HFF-Myc (cell line): ENCODE data around the gene PPP2R2B.
"Not testable (repeated sequence)": the region's sequence is repeated elsewhere in the genome, so short reads cannot be mapped to it uniquely, and the experiment has no call there.

Experiments used
- DNase-seq: peaks from one replicate; pipeline ENCODE4 v3.0.0-alpha.2; 2011; ENCODE audit warnings: low read depth; ENCODE audit errors: extremely low read depth
- H3K4me3 ChIP-seq: replicated peaks from 2 replicates; pipeline ENCODE4 v1.5.1; 2011; ENCODE audit warnings: low read depth, mild to moderate bottlenecking, control low read depth, low read length
- CTCF ChIP-seq: IDR thresholded peaks from 2 replicates; pipeline ENCODE4 v1.5.1; 2012; ENCODE audit warnings: mild to moderate bottlenecking, low read depth, low read length, control low read depth; ENCODE audit errors: missing control alignments

Gene PPP2R2B

GRCh38 chr5:146564007-146564762 is 314.4 kb downstream of the PPP2R2B start:
- no peak for TF ChIP-seq CTCF
- H3K4me3 ChIP-seq, result no peak overlapping the region
- no peak for DNase-seq

GRCh38 chr5:146562461-146562860 is 316.1 kb downstream of the PPP2R2B start:
- H3K4me3 ChIP-seq, result no peak overlapping the region
- no peak for TF ChIP-seq CTCF

GRCh38 chr5:146561711-146562110 is 316.8 kb downstream of the PPP2R2B start:
- TF ChIP-seq CTCF, result no peak
- no peak overlapping the region for H3K4me3 ChIP-seq
- no peak for DNase-seq

More at GRCh38 chr5:146562461-146562860, 316.1 kb downstream of the PPP2R2B start:
- no peak for DNase-seq

GRCh38 chr5:146560205-146560812 is 318.2 kb downstream of the PPP2R2B start:
- DNase-seq, result no peak
- H3K4me3 ChIP-seq, result no peak overlapping the region
- no peak for TF ChIP-seq CTCF

GRCh38 chr5:146556884-146557283 is 321.7 kb downstream of the PPP2R2B start:
- H3K4me3 ChIP-seq, DNase-seq: not testable (repeated sequence)

- H3K4me3 ChIP-seq, result no peak overlapping the region
- DNase-seq, result no peak
- TF ChIP-seq CTCF, result no peak
Observed at GRCh38 chr5:146553446-146553845, 325.1 kb downstream of the PPP2R2B start.

- H3K4me3 ChIP-seq, result no peak overlapping the region
- no peak for DNase-seq
- no peak for TF ChIP-seq CTCF
Observed at GRCh38 chr5:146549615-146550014, 328.9 kb downstream of the PPP2R2B start.
